22Rv1 (cell line): Measurements from ENCODE around the gene NELL1.

Source experiments
- ZFX ChIP-seq: fragments of 450-650 bp; IDR thresholded peaks from 2 replicates; pipeline ENCODE4 v1.6.1; 2017; ENCODE audit warnings: antibody characterized with exemption, borderline replicate concordance
- TF ChIP-seq, protein P1 (sequence below): fragments of 450-650 bp; IDR thresholded peaks from 2 replicates; pipeline ENCODE4 v1.5.1; 2017; ENCODE audit warnings: mild to moderate bottlenecking

DNA sequence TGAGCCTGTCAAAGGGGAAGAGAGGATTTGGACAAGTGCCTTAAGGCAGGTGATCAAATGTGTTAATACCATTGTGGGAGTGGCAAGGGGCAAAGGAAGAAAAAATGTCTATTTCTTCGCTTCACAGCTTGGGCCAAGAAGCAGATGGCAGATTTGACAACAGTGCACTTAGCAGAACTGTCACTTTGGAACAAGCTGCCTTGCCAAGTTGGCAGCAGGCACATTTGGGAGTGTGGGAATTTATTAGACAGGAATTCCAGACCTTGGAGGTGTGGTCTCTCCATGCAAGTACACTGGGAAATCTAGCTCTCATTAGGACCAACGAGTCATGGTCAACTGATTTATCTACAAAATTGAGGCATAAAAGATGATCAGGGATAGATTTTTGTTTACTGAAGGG is 265.1 kb downstream of the NELL1 start:
- TF ChIP-seq, protein P1, sequence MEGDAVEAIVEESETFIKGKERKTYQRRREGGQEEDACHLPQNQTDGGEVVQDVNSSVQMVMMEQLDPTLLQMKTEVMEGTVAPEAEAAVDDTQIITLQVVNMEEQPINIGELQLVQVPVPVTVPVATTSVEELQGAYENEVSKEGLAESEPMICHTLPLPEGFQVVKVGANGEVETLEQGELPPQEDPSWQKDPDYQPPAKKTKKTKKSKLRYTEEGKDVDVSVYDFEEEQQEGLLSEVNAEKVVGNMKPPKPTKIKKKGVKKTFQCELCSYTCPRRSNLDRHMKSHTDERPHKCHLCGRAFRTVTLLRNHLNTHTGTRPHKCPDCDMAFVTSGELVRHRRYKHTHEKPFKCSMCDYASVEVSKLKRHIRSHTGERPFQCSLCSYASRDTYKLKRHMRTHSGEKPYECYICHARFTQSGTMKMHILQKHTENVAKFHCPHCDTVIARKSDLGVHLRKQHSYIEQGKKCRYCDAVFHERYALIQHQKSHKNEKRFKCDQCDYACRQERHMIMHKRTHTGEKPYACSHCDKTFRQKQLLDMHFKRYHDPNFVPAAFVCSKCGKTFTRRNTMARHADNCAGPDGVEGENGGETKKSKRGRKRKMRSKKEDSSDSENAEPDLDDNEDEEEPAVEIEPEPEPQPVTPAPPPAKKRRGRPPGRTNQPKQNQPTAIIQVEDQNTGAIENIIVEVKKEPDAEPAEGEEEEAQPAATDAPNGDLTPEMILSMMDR: no peak
- no peak for TF ChIP-seq ZFX
